Hepatocyte (in vitro differentiated cells): ENCODE measurements around the gene SLC5A3. TPM values are rescaled to one million over a fixed set of nuclear protein-coding genes. Genes with fewer than 3 reads are reported as not detected.

Experiments used
- DNase-seq: peaks from one replicate; pipeline ENCODE4 v3.0.0-alpha.2; 2016; ENCODE audit warnings: low spot score
- H2AFZ ChIP-seq: fragments of 200-600 bp; sonication (generic); 2 replicates; pipeline ENCODE4 v1.6.0; 2016; ENCODE audit warnings: antibody characterized with exemption, mild to moderate bottlenecking
- H3K27ac ChIP-seq: fragments of 200-600 bp; sonication (generic); 2 replicates; pipeline ENCODE4 v1.5.1; 2016; ENCODE audit warnings: mild to moderate bottlenecking
- H3K27me3 ChIP-seq: fragments of 200-600 bp; sonication (generic); 2 replicates; pipeline ENCODE4 v1.6.1; 2016
- H3K36me3 ChIP-seq: fragments of 200-600 bp; sonication (generic); replicated peaks from 2 replicates; pipeline ENCODE4 v1.5.1; 2016; ENCODE audit warnings: low read depth; ENCODE audit not compliant: insufficient read depth
- H3K4me1 ChIP-seq: fragments of 200-600 bp; sonication (generic); 2 replicates; pipeline ENCODE4 v1.5.1; 2016; ENCODE audit warnings: mild to moderate bottlenecking, moderate library complexity; ENCODE audit not compliant: insufficient read depth
- H3K4me2 ChIP-seq: fragments of 200-600 bp; sonication (generic); 2 replicates; pipeline ENCODE4 v1.6.0; 2016
- H3K4me3 ChIP-seq: fragments of 200-600 bp; sonication (generic); 2 replicates; pipeline ENCODE4 v1.5.1; 2016; ENCODE audit warnings: mild to moderate bottlenecking
- H3K79me2 ChIP-seq: fragments of 200-600 bp; sonication (generic); 2 replicates; pipeline ENCODE4 v1.6.0; 2017; ENCODE audit warnings: mild to moderate bottlenecking
- H3K9me2 ChIP-seq: fragments of 200-600 bp; sonication (generic); replicated peaks from 2 replicates; pipeline ENCODE4 v1.6.0; 2017; ENCODE audit warnings: mild to moderate bottlenecking; ENCODE audit not compliant: insufficient read depth
- H3K9me3 ChIP-seq: fragments of 200-600 bp; sonication (generic); 2 replicates; pipeline ENCODE4 v1.5.1; 2016; ENCODE audit warnings: low read depth, mild to moderate bottlenecking
- H4K20me1 ChIP-seq: fragments of 200-600 bp; sonication (generic); 2 replicates; pipeline ENCODE4 v1.6.0; 2016; ENCODE audit warnings: mild to moderate bottlenecking; ENCODE audit not compliant: insufficient read depth, poor library complexity, severe bottlenecking
- EZH2 ChIP-seq: fragments of 200-600 bp; sonication (generic); IDR thresholded peaks from 2 replicates; pipeline ENCODE4 v1.6.1; 2016; ENCODE audit warnings: antibody characterized with exemption, mild to moderate bottlenecking, borderline replicate concordance
- EZH2phosphoT487 ChIP-seq: fragments of 200-600 bp; sonication (generic); IDR thresholded peaks from one replicate; pipeline ENCODE4 v1.6.1; 2018; ENCODE audit warnings: antibody characterized with exemption, mild to moderate bottlenecking, low read depth, moderate library complexity; ENCODE audit not compliant: unreplicated experiment, severe bottlenecking
- WGBS: methylation state at CpG from one replicate; pipeline ENCODE4 v1.1.6; 2016; ENCODE audit warnings: low lambda C conversion rate; ENCODE audit errors: missing lambda C conversion rate; 5-methylcytosine and 5-hydroxymethylcytosine counted together
- polyA plus RNA-seq: library from polyadenylated mRNA; unstranded; fragments of >200 nt; fragmentation: Nextera tagmentation; extraction: Ambion mirVana; gene quantifications from 2 replicates; pipeline ENCODE4 v1.2.1, GENCODE V29; 2016
- total RNA-seq: library from RNA; depleted of rRNA; stranded (reverse); fragments of >200 nt; gene quantifications from 2 replicates; pipeline ENCODE4 v1.2.3, GENCODE V29; 2014
- TF ChIP-seq, protein P1 (sequence below): fragments of 200-600 bp; sonication (generic); IDR thresholded peaks from 2 replicates; pipeline ENCODE4 v1.5.1; 2016; ENCODE audit warnings: antibody characterized with exemption, mild to moderate bottlenecking; ENCODE audit not compliant: poor library complexity

Gene SLC5A3
- total and polyA plus RNA-seq, 2 experiments from 2014 or later: 8.1 to 64.0 TPM

GRCh38 chr21:34039678-34040382, 33.5 kb upstream of the SLC5A3 start:
- Histone ChIP-seq H3K27me3 (no peaks in the 10 kb centered on the region), H3K9me2 (no peaks in the 10 kb centered on the region), H3K36me3 (no peaks in the 10 kb centered on the region), H3K4me3 (no peak overlapping the region), H2AFZ (no peak overlapping the region), H3K4me2 (no peak overlapping the region), H4K20me1 (no peaks in the 10 kb centered on the region), H3K9me3 (no peaks in the 10 kb centered on the region), H3K4me1 (no peaks in the 10 kb centered on the region), H3K27ac (no peak overlapping the region), H3K79me2 (no peaks in the 10 kb centered on the region)
- WGBS: 67% methylated on average over 10 of the region's 10 CpGs
- no peak for TF ChIP-seq EZH2phosphoT487
- TF ChIP-seq EZH2: no peak
- TF ChIP-seq, protein P1, sequence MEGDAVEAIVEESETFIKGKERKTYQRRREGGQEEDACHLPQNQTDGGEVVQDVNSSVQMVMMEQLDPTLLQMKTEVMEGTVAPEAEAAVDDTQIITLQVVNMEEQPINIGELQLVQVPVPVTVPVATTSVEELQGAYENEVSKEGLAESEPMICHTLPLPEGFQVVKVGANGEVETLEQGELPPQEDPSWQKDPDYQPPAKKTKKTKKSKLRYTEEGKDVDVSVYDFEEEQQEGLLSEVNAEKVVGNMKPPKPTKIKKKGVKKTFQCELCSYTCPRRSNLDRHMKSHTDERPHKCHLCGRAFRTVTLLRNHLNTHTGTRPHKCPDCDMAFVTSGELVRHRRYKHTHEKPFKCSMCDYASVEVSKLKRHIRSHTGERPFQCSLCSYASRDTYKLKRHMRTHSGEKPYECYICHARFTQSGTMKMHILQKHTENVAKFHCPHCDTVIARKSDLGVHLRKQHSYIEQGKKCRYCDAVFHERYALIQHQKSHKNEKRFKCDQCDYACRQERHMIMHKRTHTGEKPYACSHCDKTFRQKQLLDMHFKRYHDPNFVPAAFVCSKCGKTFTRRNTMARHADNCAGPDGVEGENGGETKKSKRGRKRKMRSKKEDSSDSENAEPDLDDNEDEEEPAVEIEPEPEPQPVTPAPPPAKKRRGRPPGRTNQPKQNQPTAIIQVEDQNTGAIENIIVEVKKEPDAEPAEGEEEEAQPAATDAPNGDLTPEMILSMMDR: no peak
- DNase-seq: peak; percentile 42

DNA sequence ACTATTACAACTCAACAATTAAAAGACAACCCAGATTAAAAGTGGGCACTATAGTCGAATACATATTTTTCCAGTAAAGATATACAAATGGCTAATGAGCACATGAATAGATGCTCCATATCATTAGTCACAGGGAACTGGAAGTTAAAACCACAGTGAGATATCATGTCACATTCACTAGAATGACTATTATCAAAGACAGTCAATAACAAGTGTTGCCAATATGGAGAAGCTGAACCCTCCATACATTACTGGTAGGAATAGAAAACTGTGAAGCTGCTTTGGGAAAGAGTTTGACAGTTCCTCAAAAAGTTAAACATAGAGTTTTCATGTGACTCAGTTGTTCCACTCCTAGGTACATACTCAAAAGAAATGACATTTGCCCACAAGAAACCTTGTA, 30.6 kb upstream of the SLC5A3 start:
- Histone ChIP-seq H3K9me2 (no peaks in the 10 kb centered on the region), H3K4me1 (no peaks in the 10 kb centered on the region), H4K20me1 (no peaks in the 10 kb centered on the region), H3K36me3 (no peaks in the 10 kb centered on the region), H3K4me2 (no peak overlapping the region), H3K27me3 (no peaks in the 10 kb centered on the region), H3K79me2 (no peaks in the 10 kb centered on the region), H3K9me3 (no peaks in the 10 kb centered on the region), H2AFZ (no peak overlapping the region), H3K27ac (no peak overlapping the region), H3K4me3 (no peak overlapping the region)
- WGBS: 100% methylated on average over 1 of the region's 1 CpG
- no peak for TF ChIP-seq EZH2
- TF ChIP-seq, protein P1: no peak
- TF ChIP-seq EZH2phosphoT487: no peak
- DNase-seq: no peak

DNA sequence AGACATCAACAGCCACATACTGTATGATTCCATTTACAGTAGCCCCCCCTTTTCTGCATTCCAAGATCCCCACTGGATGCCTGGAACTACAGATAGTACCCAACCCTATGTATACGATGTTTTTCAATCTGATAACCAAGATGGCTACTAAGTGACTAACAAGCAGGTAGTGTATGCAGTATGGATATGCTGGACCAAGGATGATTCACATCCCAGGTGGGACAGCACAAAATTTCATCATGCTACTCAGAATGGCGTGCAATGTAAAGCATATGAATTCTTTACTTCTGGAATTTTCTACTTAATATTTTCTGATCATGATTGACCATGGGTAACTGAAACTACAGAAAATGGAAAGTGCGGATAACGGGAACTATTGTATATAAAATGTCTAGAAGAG, 30.0 kb upstream of the SLC5A3 start:
- no peak for TF ChIP-seq EZH2
- no peak for TF ChIP-seq EZH2phosphoT487
- TF ChIP-seq, protein P1: no peak
- H3K9me3 ChIP-seq: no peaks in the 10 kb centered on the region
- no peaks in the 10 kb centered on the region for H3K4me1 ChIP-seq
- no peaks in the 10 kb centered on the region for H3K79me2 ChIP-seq
- WGBS: 90% methylated on average over 4 of the region's 4 CpGs
- H3K4me3 ChIP-seq: no peak overlapping the region
- no peaks in the 10 kb centered on the region for H3K27me3 ChIP-seq
- no peak overlapping the region for H2AFZ ChIP-seq
- no peaks in the 10 kb centered on the region for H3K9me2 ChIP-seq
- H4K20me1 ChIP-seq: no peaks in the 10 kb centered on the region
- H3K27ac ChIP-seq: no peak overlapping the region
- DNase-seq: no peak
- H3K4me2 ChIP-seq: no peak overlapping the region
- no peaks in the 10 kb centered on the region for H3K36me3 ChIP-seq
